ENCODE measurements around the gene RTN4R.

RTN4R gene

GRCh38 chr22:20211997-20212753 is 55.9 kb downstream of the RTN4R start:
- Histone ChIP-seq H2AK5ac (ENCODE audit: low read length, severe bottlenecking) (no peak overlapping the region), H3K27ac (ENCODE audit: low read length, poor library complexity, severe bottlenecking) (no peak overlapping the region), H3K79me1 (replicated peaks; ENCODE audit: low read length, poor library complexity, severe bottlenecking) (peaks cover 10% of the 10 kb centered on the region), H2BK15ac (ENCODE audit: low read depth, poor library complexity, severe bottlenecking) (no peak overlapping the region), H2BK120ac (ENCODE audit: low read depth, low read length) (no peak overlapping the region), H3K36me3 (ENCODE audit: control insufficient read depth in 1 of 2, insufficient read depth in 2 of 2, low read depth in 1 of 2, low read length in 2 of 2) (peaks cover 0 to 3% of the 10 kb centered on the region in 2 experiments), H3K23ac (ENCODE audit: low read length in 2 of 2) (peak overlapping the region in 1 of 2 experiments; percentile 20), H2BK12ac (ENCODE audit: low read length in 2 of 2) (no peak overlapping the region), H3K4ac (ENCODE audit: low read depth in 1 of 2, low read length in 2 of 2) (no peak overlapping the region), H4K91ac (ENCODE audit: low read length) (no peak overlapping the region), H2AFZ (ENCODE audit: low read depth, low read length) (no peak overlapping the region), H3K4me3 (ENCODE audit: insufficient read depth in 1 of 2, low read depth in 1 of 2, low read length in 2 of 2) (no peak overlapping the region), H3K14ac (ENCODE audit: low read length in 2 of 2) (peak overlapping the region in 1 of 2 experiments; percentile 31), H3K9ac (ENCODE audit: low read length) (no peak overlapping the region), H4K8ac (ENCODE audit: low read length) (no peak overlapping the region), H3K4me2 (ENCODE audit: low read length, poor library complexity, severe bottlenecking) (no peak overlapping the region), H3K18ac (ENCODE audit: low read depth in 1 of 2, low read length in 2 of 2) (peak overlapping the region in 1 of 2 experiments; percentile 31), H3K4me1 (ENCODE audit: control insufficient read depth, insufficient read depth, low read depth, low read length) (peaks cover 16% of the 10 kb centered on the region), H3K9me3 (ENCODE audit: control insufficient read depth, low read length) (no peaks in the 10 kb centered on the region), H3K27me3 (ENCODE audit: control insufficient read depth in 1 of 2, insufficient read depth in 1 of 2, low read length in 2 of 2) (peaks cover 0 to 33% of the 10 kb centered on the region in 2 experiments), H2BK5ac (ENCODE audit: low read depth, low read length, poor library complexity, severe bottlenecking) (no peak overlapping the region)
- no peak for DNase-seq
- 90% methylated on average over 26 of the region's 26 CpGs for WGBS

- Histone ChIP-seq H3K14ac (ENCODE audit: low read length in 2 of 2) (no peak overlapping the region), H3K4me2 (ENCODE audit: low read length, poor library complexity, severe bottlenecking) (no peak overlapping the region), H2BK5ac (ENCODE audit: low read depth, low read length, poor library complexity, severe bottlenecking) (no peak overlapping the region), H3K23ac (ENCODE audit: low read length in 2 of 2) (no peak overlapping the region), H4K8ac (ENCODE audit: low read length) (no peak overlapping the region), H4K91ac (ENCODE audit: low read length) (no peak overlapping the region), H3K18ac (ENCODE audit: low read depth in 1 of 2, low read length in 2 of 2) (no peak overlapping the region), H3K4ac (ENCODE audit: low read depth in 1 of 2, low read length in 2 of 2) (no peak overlapping the region), H2BK15ac (ENCODE audit: low read depth, poor library complexity, severe bottlenecking) (no peak overlapping the region), H3K36me3 (ENCODE audit: control insufficient read depth in 1 of 2, insufficient read depth in 2 of 2, low read depth in 1 of 2, low read length in 2 of 2) (peaks cover 0 to 3% of the 10 kb centered on the region in 2 experiments), H3K27ac (ENCODE audit: low read length, poor library complexity, severe bottlenecking) (no peak overlapping the region), H3K4me1 (ENCODE audit: control insufficient read depth, insufficient read depth, low read depth, low read length) (peaks cover 23% of the 10 kb centered on the region), H3K27me3 (ENCODE audit: control insufficient read depth in 1 of 2, insufficient read depth in 1 of 2, low read length in 2 of 2) (peaks cover 0 to 28% of the 10 kb centered on the region in 2 experiments), H3K79me1 (replicated peaks; ENCODE audit: low read length, poor library complexity, severe bottlenecking) (peaks cover 11% of the 10 kb centered on the region), H2BK12ac (ENCODE audit: low read length in 2 of 2) (no peak overlapping the region), H3K9me3 (ENCODE audit: control insufficient read depth, low read length) (no peaks in the 10 kb centered on the region), H2AK5ac (ENCODE audit: low read length, severe bottlenecking) (no peak overlapping the region), H2AFZ (ENCODE audit: low read depth, low read length) (no peak overlapping the region), H3K9ac (ENCODE audit: low read length) (no peak overlapping the region), H2BK120ac (ENCODE audit: low read depth, low read length) (no peak overlapping the region), H3K4me3 (ENCODE audit: insufficient read depth in 1 of 2, low read depth in 1 of 2, low read length in 2 of 2) (no peak overlapping the region)
- 80% methylated on average over 9 of the region's 10 CpGs for WGBS
- no peak for DNase-seq
These were observed 56.6 kb downstream of the RTN4R start for GRCh38 chr22:20211409-20211996.

DNA sequence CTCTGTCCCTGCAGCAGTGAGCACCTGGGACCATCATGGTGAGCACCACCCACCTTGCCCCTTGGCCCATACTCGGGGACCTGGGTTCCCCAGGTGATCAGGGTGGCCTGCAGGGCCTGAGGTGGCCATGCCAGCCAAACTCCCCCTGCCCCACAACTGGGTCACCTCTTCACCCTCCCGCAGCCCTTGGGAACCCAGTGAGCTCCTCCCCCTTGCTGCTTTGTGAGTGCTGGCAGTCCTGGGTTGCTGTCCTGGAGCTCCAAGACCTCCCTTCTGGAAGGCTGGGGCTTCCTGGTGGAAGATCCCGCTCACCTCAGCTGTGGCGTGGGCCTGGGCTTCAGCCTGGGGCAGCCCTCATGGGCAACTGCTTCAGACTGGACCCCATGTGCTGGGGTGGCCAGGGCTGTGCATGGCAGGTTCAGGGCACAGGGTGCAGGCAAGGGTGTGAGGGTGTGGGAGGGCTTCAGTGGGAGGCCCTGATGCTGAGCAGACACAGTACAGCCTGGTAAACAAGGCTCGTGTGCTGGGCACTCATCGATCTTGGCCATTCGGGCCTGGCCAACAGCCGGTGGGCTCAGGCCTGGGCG is 57.6 kb downstream of the RTN4R start:
- no peaks in the 10 kb centered on the region for H3K9me3 ChIP-seq (ENCODE audit: control insufficient read depth, low read length)
- 82% methylated on average over 9 of the region's 9 CpGs for WGBS
- H3K23ac ChIP-seq (ENCODE audit: low read length in 2 of 2): no peak overlapping the region
- no peak overlapping the region for H2AK5ac ChIP-seq (ENCODE audit: low read length, severe bottlenecking)
- peaks cover 0 to 3% of the 10 kb centered on the region in 2 experiments for H3K36me3 ChIP-seq (ENCODE audit: control insufficient read depth in 1 of 2, insufficient read depth in 2 of 2, low read depth in 1 of 2, low read length in 2 of 2)
- no peak overlapping the region for H4K8ac ChIP-seq (ENCODE audit: low read length)
- H3K4me3 ChIP-seq (ENCODE audit: insufficient read depth in 1 of 2, low read depth in 1 of 2, low read length in 2 of 2): no peak overlapping the region
- H4K91ac ChIP-seq (ENCODE audit: low read length): peak overlapping the region; percentile 29
- no peak overlapping the region for H3K18ac ChIP-seq (ENCODE audit: low read depth in 1 of 2, low read length in 2 of 2)
- no peak overlapping the region for H3K9ac ChIP-seq (ENCODE audit: low read length)
- H3K4me1 ChIP-seq (ENCODE audit: control insufficient read depth, insufficient read depth, low read depth, low read length): peaks cover 27% of the 10 kb centered on the region
- peaks cover 11% of the 10 kb centered on the region for H3K79me1 ChIP-seq (replicated peaks; ENCODE audit: low read length, poor library complexity, severe bottlenecking)
- H2BK5ac ChIP-seq (ENCODE audit: low read depth, low read length, poor library complexity, severe bottlenecking): no peak overlapping the region
- H3K4me2 ChIP-seq (ENCODE audit: low read length, poor library complexity, severe bottlenecking): no peak overlapping the region
- no peak for DNase-seq
- peaks cover 0 to 23% of the 10 kb centered on the region in 2 experiments for H3K27me3 ChIP-seq (ENCODE audit: control insufficient read depth in 1 of 2, insufficient read depth in 1 of 2, low read length in 2 of 2)
- no peak overlapping the region for H2BK15ac ChIP-seq (ENCODE audit: low read depth, poor library complexity, severe bottlenecking)
- H3K14ac ChIP-seq (ENCODE audit: low read length in 2 of 2): no peak overlapping the region
- no peak overlapping the region for H2BK120ac ChIP-seq (ENCODE audit: low read depth, low read length)
- H3K27ac ChIP-seq (ENCODE audit: low read length, poor library complexity, severe bottlenecking): no peak overlapping the region
- H2BK12ac ChIP-seq (ENCODE audit: low read length in 2 of 2): no peak overlapping the region
- H3K4ac ChIP-seq (ENCODE audit: low read depth in 1 of 2, low read length in 2 of 2): no peak overlapping the region
- H2AFZ ChIP-seq (ENCODE audit: low read depth, low read length): no peak overlapping the region

- Histone ChIP-seq H3K4me2 (ENCODE audit: low read length, poor library complexity, severe bottlenecking) (no peak overlapping the region), H2BK5ac (ENCODE audit: low read depth, low read length, poor library complexity, severe bottlenecking) (no peak overlapping the region), H2AFZ (ENCODE audit: low read depth, low read length) (no peak overlapping the region), H3K79me1 (replicated peaks; ENCODE audit: low read length, poor library complexity, severe bottlenecking) (peaks cover 11% of the 10 kb centered on the region), H3K4me3 (ENCODE audit: insufficient read depth in 1 of 2, low read depth in 1 of 2, low read length in 2 of 2) (no peak overlapping the region), H2BK12ac (ENCODE audit: low read length in 2 of 2) (no peak overlapping the region), H3K27me3 (ENCODE audit: control insufficient read depth in 1 of 2, insufficient read depth in 1 of 2, low read length in 2 of 2) (peaks cover 0 to 19% of the 10 kb centered on the region in 2 experiments), H3K27ac (ENCODE audit: low read length, poor library complexity, severe bottlenecking) (no peak overlapping the region), H3K4me1 (ENCODE audit: control insufficient read depth, insufficient read depth, low read depth, low read length) (peaks cover 35% of the 10 kb centered on the region), H4K8ac (ENCODE audit: low read length) (no peak overlapping the region), H3K14ac (ENCODE audit: low read length in 2 of 2) (no peak overlapping the region), H3K18ac (ENCODE audit: low read depth in 1 of 2, low read length in 2 of 2) (no peak overlapping the region), H2BK120ac (ENCODE audit: low read depth, low read length) (no peak overlapping the region), H3K23ac (ENCODE audit: low read length in 2 of 2) (no peak overlapping the region), H3K9ac (ENCODE audit: low read length) (no peak overlapping the region), H2AK5ac (ENCODE audit: low read length, severe bottlenecking) (no peak overlapping the region), H2BK15ac (ENCODE audit: low read depth, poor library complexity, severe bottlenecking) (no peak overlapping the region), H3K4ac (ENCODE audit: low read depth in 1 of 2, low read length in 2 of 2) (no peak overlapping the region), H3K9me3 (ENCODE audit: control insufficient read depth, low read length) (no peaks in the 10 kb centered on the region), H4K91ac (ENCODE audit: low read length) (no peak overlapping the region), H3K36me3 (ENCODE audit: control insufficient read depth in 1 of 2, insufficient read depth in 2 of 2, low read depth in 1 of 2, low read length in 2 of 2) (peaks cover 0 to 3% of the 10 kb centered on the region in 2 experiments)
- 93% methylated on average over 11 of the region's 11 CpGs for whole genome bisulfite sequencing
- DNase-seq: no peak
These were observed 58.3 kb downstream of the RTN4R start for GRCh38 chr22:20209761-20210250.

Data from mesenchymal stem cell (in vitro differentiated cells and primary cell).